Measurements from ENCODE around the gene DCUN1D5.
"Not testable (repeated sequence)": the region's sequence is repeated elsewhere in the genome, so short reads cannot be mapped to it uniquely, and the experiment has no call there.

The DCUN1D5 gene

DNA sequence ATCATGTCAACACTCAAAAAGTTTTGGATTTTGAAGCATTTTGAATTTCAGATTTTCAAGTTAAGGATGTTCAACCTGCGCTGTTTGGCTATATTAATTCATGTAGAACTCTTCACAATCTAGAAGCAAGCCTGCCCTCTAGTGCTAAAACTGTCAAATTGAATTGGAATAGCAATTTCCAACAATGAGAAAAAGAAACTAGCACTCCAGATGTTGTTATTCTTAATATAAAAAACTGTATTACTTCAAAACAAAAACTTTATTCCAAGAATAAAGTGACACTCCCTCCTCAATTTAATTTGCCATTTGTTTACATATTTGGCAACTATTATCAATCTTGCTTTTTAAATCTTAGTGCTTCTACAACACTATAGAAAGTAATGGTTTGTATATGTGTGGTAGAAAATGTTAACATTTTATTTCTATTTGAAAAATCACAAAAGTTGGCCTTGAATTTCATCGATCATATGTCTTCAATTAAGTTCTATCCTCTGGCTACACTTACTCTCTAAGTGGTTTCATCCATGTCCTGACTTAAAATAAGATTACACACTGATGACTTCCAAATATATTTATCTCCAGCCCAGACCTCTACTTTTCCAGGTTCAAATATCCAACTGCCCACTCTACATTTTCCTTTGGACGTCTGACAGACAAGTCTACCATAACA is 36.6 kb downstream of the DCUN1D5 start:
- no peak for DNase-seq (ENCODE audit: low read depth)

GRCh38 chr11:103053997-103054396 is 38.0 kb downstream of the DCUN1D5 start:
- no peak for DNase-seq (ENCODE audit: low read depth)

- DNase-seq (ENCODE audit: low read depth) = no peak
These were observed 40.0 kb downstream of the DCUN1D5 start for GRCh38 chr11:103051981-103052380.

DNA sequence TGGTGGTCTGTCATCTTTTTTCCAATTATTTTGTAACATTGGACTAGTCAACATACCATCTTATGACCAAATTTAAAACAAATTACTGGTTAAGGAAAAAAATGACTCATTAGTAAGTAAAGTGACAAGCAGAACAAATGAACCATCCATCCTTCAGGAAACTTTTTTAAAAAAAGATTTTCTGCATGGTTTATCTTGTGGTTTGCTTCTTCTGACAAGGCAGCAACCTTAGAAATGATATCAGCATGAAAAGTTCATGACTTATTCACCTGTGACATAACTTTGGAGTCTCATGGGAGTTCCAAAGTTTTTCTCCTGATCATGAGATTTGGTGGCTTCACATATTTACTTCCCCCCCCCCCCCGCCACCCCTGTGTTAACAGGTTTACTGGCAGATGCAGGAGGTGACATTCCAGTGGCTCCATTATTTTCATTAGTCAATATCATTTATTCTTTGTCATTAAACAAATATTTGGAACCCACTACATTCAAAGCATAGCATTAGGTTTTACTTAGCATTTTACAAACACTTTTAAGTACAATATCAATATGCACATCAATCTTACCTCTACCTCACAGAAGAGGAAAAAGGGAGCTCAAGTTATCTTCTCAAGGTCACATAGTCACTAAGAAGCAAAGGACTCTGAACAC is 40.7 kb downstream of the DCUN1D5 start:
- no peak for DNase-seq (ENCODE audit: low read depth)

DNA sequence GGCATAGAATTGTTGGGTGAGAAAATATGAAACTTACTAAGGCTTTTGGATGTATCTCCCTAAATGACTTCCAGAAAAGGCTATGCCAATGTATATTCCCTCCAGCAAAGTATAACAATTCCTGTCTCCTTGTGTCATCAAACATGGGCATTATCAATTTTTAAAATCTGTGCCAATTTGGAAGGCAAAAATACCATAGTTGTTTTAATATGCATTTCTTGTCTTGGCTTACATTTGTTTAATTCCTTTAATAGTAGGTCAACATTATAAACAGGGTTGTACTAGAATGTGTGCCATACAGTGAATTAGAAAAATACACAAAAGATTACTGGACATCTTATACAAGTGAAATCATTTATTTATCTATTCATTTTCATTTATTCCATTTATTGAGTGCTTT is 41.6 kb downstream of the DCUN1D5 start:
- no peak for DNase-seq (ENCODE audit: low read depth)

- no peak for DNase-seq (ENCODE audit: low read depth)
These were observed 44.1 kb downstream of the DCUN1D5 start for GRCh38 chr11:103047837-103048236.

DNA sequence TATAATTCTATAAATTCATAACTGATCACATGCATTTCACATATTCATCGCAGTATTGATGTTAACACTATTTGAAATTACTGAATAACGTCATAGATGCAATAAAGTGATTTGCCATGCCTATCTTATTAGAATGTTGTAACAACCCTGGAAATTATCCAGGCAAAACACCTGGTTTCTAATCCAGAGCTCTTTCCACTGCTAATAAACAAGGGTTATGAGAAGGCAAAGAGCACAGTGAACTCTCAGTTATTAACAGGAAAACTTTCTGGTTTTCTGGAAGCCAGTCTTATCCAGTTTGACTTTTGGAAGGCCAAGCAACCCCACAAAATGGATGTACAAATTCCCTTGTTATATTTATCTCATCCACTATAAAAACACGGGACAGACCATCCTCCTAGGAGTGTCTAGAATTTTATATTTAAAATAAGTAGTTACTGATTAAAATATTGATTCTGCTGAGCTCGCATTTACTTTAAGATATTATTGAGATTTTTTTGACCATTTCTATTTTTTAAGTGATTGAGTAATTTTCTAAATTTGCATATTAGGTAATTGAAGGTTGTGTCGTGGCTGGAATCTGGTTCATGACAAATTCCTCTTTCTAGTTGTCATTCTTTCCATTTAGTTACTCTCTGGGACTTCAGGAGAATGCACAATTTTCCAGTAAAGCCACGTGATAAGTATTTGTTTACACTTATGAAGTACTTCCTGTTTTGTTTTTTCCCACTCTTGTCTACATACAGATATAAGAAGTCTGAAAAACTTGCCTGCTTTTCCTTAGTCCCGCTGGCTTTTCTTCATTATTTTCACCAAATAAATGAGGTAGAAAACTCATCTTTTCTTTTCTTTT is 47.9 kb downstream of the DCUN1D5 start:
- no peak for DNase-seq (ENCODE audit: low read depth)

DNA sequence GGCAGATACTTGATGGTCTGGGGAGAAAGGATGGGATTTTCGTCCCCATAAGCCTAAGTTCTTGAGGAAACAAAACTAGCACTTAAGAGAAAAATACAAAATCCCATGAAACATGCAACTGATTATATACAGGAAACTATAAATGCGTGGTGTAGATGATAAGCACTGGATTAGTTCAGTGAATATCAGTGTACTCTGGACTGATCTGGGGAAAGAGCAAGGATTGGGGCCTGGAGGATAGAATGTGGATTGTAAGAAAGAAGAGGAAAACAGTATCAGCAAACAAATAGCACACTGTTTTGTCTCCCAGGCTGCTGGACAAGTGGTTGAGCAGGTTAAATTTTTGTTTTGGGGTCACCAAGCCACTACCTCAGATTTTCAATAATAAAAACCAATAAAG is 49.8 kb downstream of the DCUN1D5 start:
- no peak for DNase-seq (ENCODE audit: low read depth)

- no peak for DNase-seq (ENCODE audit: low read depth)
These were observed 56.0 kb downstream of the DCUN1D5 start for GRCh38 chr11:103035791-103036434.

GRCh38 chr11:103035216-103035615 is 56.7 kb downstream of the DCUN1D5 start:
- no peak for DNase-seq (ENCODE audit: low read depth)

GRCh38 chr11:103031834-103032233 is 60.1 kb downstream of the DCUN1D5 start:
- no peak for DNase-seq (ENCODE audit: low read depth)

- DNase-seq (ENCODE audit: low read depth) = no peak
These were observed 62.6 kb downstream of the DCUN1D5 start for GRCh38 chr11:103029401-103029800.

GRCh38 chr11:103028304-103029020 is 63.5 kb downstream of the DCUN1D5 start:
- DNase-seq (ENCODE audit: low read depth) = not testable (repeated sequence)

GRCh38 chr11:103024086-103024485 is 67.9 kb downstream of the DCUN1D5 start:
- DNase-seq (ENCODE audit: low read depth) = no peak

GRCh38 chr11:103016031-103016430 is 75.9 kb downstream of the DCUN1D5 start:
- no peak for DNase-seq (ENCODE audit: low read depth)

- DNase-seq (ENCODE audit: low read depth) = no peak
These were observed 78.5 kb downstream of the DCUN1D5 start for GRCh38 chr11:103013421-103013820.

Data from T-helper 22 cell (primary cell).